Keratinocyte (primary cell): ENCODE measurements around the gene CHEK2. TPM values are rescaled to one million over a fixed set of nuclear protein-coding genes. Genes with fewer than 3 reads are reported as not detected.
A peak's percentile ranks its signal among the peaks of the same experiment; 100 is the strongest.

Experiments used
- DNase-seq: peaks from one replicate; pipeline ENCODE4 v3.0.0-alpha.2; 2011; ENCODE audit warnings: low read depth, missing footprints, low spot score
- FAIRE-seq: peaks from 2 replicates; lab custom pipeline; 2011; peaks lifted over from hg19 to GRCh38; lab: Jason Lieb, UNC
- H2AFZ ChIP-seq: 2 replicates; pipeline ENCODE4 v1.6.0; 2012; ENCODE audit warnings: low read length, control low read depth, inconsistent platforms; ENCODE audit not compliant: control insufficient read depth
- H3K27ac ChIP-seq: 2 replicates; pipeline ENCODE4 v1.5.1; 2011; ENCODE audit warnings: low read length; ENCODE audit not compliant: control insufficient read depth, insufficient read depth
- H3K27me3 ChIP-seq: 3 replicates; pipeline ENCODE4 v1.6.0; 2011; ENCODE audit warnings: low read length; ENCODE audit not compliant: control insufficient read depth, insufficient read depth; ENCODE audit errors: extremely low read depth
- H3K36me3 ChIP-seq, 2 experiments: 2 replicates in 1 of 2; 3 replicates in 1 of 2; pipeline ENCODE4 v1.5.1; 2011; ENCODE audit warnings: low read length in 2 of 2, mild to moderate bottlenecking in 1 of 2; ENCODE audit not compliant: control insufficient read depth in 2 of 2, insufficient read depth in 2 of 2; ENCODE audit errors: extremely low read depth in 1 of 2
- H3K4me1 ChIP-seq: 3 replicates; pipeline ENCODE4 v1.5.1; 2011; ENCODE audit warnings: low read length; ENCODE audit not compliant: control insufficient read depth, insufficient read depth; ENCODE audit errors: extremely low read depth
- H3K4me2 ChIP-seq: 3 replicates; pipeline ENCODE4 v1.6.0; 2011; ENCODE audit warnings: low read depth, low read length; ENCODE audit not compliant: control insufficient read depth, insufficient read depth; ENCODE audit errors: extremely low read depth
- H3K4me3 ChIP-seq, 3 experiments: fragments of 200-600 bp in 1 of 3; sonication (generic) in 1 of 3; 2 replicates in 2 of 3; 3 replicates in 1 of 3; pipeline ENCODE4 v1.5.1; 2011 to 2016; ENCODE audit warnings: low read length in 3 of 3, mild to moderate bottlenecking in 3 of 3, control low read depth in 2 of 3, inconsistent platforms in 1 of 3, low read depth in 1 of 3, mixed read lengths in 1 of 3, mixed run types in 1 of 3, moderate library complexity in 1 of 3; ENCODE audit not compliant: control insufficient read depth in 2 of 3, insufficient read depth in 2 of 3; ENCODE audit errors: extremely low read depth in 1 of 3
- H3K79me2 ChIP-seq: 2 replicates; pipeline ENCODE4 v1.6.0; 2012; ENCODE audit warnings: low read length; ENCODE audit not compliant: control insufficient read depth, insufficient read depth
- H3K9ac ChIP-seq: 3 replicates; pipeline ENCODE4 v1.6.0; 2011; ENCODE audit warnings: low read length; ENCODE audit not compliant: control insufficient read depth, insufficient read depth; ENCODE audit errors: extremely low read depth
- H3K9me1 ChIP-seq: 3 replicates; pipeline ENCODE4 v1.6.0; 2011; ENCODE audit warnings: low read length; ENCODE audit not compliant: control insufficient read depth, insufficient read depth; ENCODE audit errors: extremely low read depth
- H3K9me3 ChIP-seq: 2 replicates; pipeline ENCODE4 v1.5.1; 2012; ENCODE audit warnings: low read depth, low read length; ENCODE audit not compliant: control insufficient read depth
- H4K20me1 ChIP-seq: 3 replicates; pipeline ENCODE4 v1.6.0; 2011; ENCODE audit warnings: low read length; ENCODE audit not compliant: control insufficient read depth, insufficient read depth; ENCODE audit errors: extremely low read depth
- CTCF ChIP-seq, 3 experiments: IDR thresholded peaks in 1 of 3; conservative IDR thresholded peaks in 1 of 3; optimal IDR thresholded peaks in 1 of 3; 2 replicates in 2 of 3; 3 replicates in 1 of 3; pipeline versions ENCODE3 to v1.5.1; 2011; ENCODE audit warnings: low read length in 3 of 3, mild to moderate bottlenecking in 3 of 3, moderate library complexity in 2 of 3, control low read depth in 1 of 3, inconsistent platforms in 1 of 3; ENCODE audit not compliant: insufficient read depth in 2 of 3; ENCODE audit errors: extremely low read depth in 1 of 3
- EZH2 ChIP-seq: IDR thresholded peaks from one replicate; pipeline ENCODE4 v1.6.1; 2012; ENCODE audit warnings: inconsistent platforms, mild to moderate bottlenecking, low read length, moderate library complexity
- dilution Hi-C: fragments of 300-500 bp; cut with MboI; formaldehyde crosslinking; loops from one replicate; pipeline ENCODE4 v1.7.0; 2020; ENCODE audit warnings: low sequenced_read_pairs; ENCODE audit not compliant: extremely low pct_ligation_motif_present
- polyA plus RNA-seq, 5 experiments: library from polyadenylated mRNA; depleted of rRNA in 3 of 5; stranded (reverse) in 3 of 5; stranded (forward) in 1 of 5; unstranded in 1 of 5; fragments of >200 nt; gene quantifications; 1 replicate in 1 of 5; 2 replicates in 3 of 5; 3 replicates in 1 of 5; pipeline versions ENCODE4 v1.2.1 to v1.2.3, GENCODE V29; 2011 to 2012; ENCODE audit warnings: missing spikeins in 2 of 5, low read depth in 1 of 5, low replicate concordance in 1 of 5

The CHEK2 gene
- polyA plus RNA-seq, 1 donor (not counting 4 experiments of a cell fraction or from before 2014, with no cell fraction given) = 28.2 TPM

- Histone ChIP-seq H3K36me3 (peaks cover 5 to 12% of the 10 kb centered on the region in 2 experiments), H3K27ac (no peak overlapping the region), H3K9me1 (no peaks in the 10 kb centered on the region), H3K27me3 (no peaks in the 10 kb centered on the region), H3K4me3 (no peak overlapping the region), H4K20me1 (no peaks in the 10 kb centered on the region), H3K79me2 (no peaks in the 10 kb centered on the region), H3K9ac (no peak overlapping the region), H3K4me2 (no peak overlapping the region), H3K4me1 (no peaks in the 10 kb centered on the region), H3K9me3 (no peaks in the 10 kb centered on the region), H2AFZ (no peak overlapping the region)
- dilution Hi-C loops = no loop called here
- no peak for TF ChIP-seq CTCF (optimal IDR thresholded peaks at IDR 0.05 in 1 of 3, IDR thresholded peaks at IDR 0.05 in 1 of 3, conservative IDR thresholded peaks at IDR 0.05 in 1 of 3; ENCODE audit: extremely low read depth in 1 of 3, insufficient read depth in 2 of 3, low read length in 3 of 3)
- TF ChIP-seq EZH2 = no peak
- DNase-seq = no peak
- FAIRE-seq = no peak
Measured at GRCh38 chr22:28788601-28789000, 47.0 kb upstream of the CHEK2 start.

- peak; percentile 26 for FAIRE-seq
- peaks cover 17 to 22% of the 10 kb centered on the region in 2 experiments for H3K36me3 ChIP-seq
Measured at GRCh38 chr22:28783786-28784671, 42.4 kb upstream of the CHEK2 start.

More at GRCh38 chr22:28783786-28784671, 42.4 kb upstream of the CHEK2 start:
- Histone ChIP-seq H3K9ac (no peak overlapping the region), H3K79me2 (peaks cover 6% of the 10 kb centered on the region), H3K9me1 (no peaks in the 10 kb centered on the region), H3K27ac (no peak overlapping the region), H2AFZ (no peak overlapping the region), H4K20me1 (no peaks in the 10 kb centered on the region), H3K27me3 (no peaks in the 10 kb centered on the region), H3K9me3 (no peaks in the 10 kb centered on the region), H3K4me1 (no peaks in the 10 kb centered on the region), H3K4me3 (no peak overlapping the region), H3K4me2 (no peak overlapping the region)
- no peak for DNase-seq
- dilution Hi-C loops = no loop called here
- TF ChIP-seq CTCF (optimal IDR thresholded peaks at IDR 0.05 in 1 of 3, IDR thresholded peaks at IDR 0.05 in 1 of 3, conservative IDR thresholded peaks at IDR 0.05 in 1 of 3; ENCODE audit: extremely low read depth in 1 of 3, insufficient read depth in 2 of 3, low read length in 3 of 3) (no peak), EZH2 (no peak)
